Endothelial cell of umbilical vein (primary cell): ENCODE results near the gene ANXA2. TPM values are rescaled to one million over a fixed set of nuclear protein-coding genes. Genes with fewer than 3 reads are reported as not detected.

Experiments
- BruUV-seq: library from RNA; stranded (reverse); fragments of 400-500 nt; replicated peaks from 2 replicates; lab custom pipeline; 2021; lab: Mats Ljungman, UMichigan
- CTCF ChIA-PET: fragments of 300-600, 350-600 bp; sonication (Branson Sonifier 250); formaldehyde crosslinking; loops from one replicate; lab custom pipeline; 2021; ENCODE audit warnings: antibody characterized with exemption, inconsistent platforms; lab: Charles Lee
- POLR2A ChIA-PET: fragments of 300-600, 350-600 bp; sonication (Branson Sonifier 250); formaldehyde crosslinking; loops from one replicate; lab custom pipeline; 2021; ENCODE audit warnings: antibody characterized with exemption, inconsistent platforms; lab: Charles Lee
- DNase-seq: peaks from one replicate; pipeline ENCODE4 v3.0.0-alpha.2; 2011; ENCODE audit warnings: low read depth, low spot score
- FAIRE-seq: peaks from 2 replicates; lab custom pipeline; 2011; peaks lifted over from hg19 to GRCh38; lab: Jason Lieb, UNC
- H2AFZ ChIP-seq: 2 replicates; pipeline ENCODE4 v1.6.0; 2012; ENCODE audit warnings: low read depth, low read length, control low read depth, inconsistent platforms
- H3K27ac ChIP-seq: 2 replicates; pipeline ENCODE4 v1.5.1; 2011; ENCODE audit warnings: low read depth, mild to moderate bottlenecking, control low read depth, low read length, moderate library complexity; ENCODE audit not compliant: insufficient read depth
- H3K27me3 ChIP-seq, 2 experiments: 2 replicates each; pipeline versions ENCODE4 v1.6.0 to v1.6.1; 2011; ENCODE audit warnings: low read length in 2 of 2, mixed read lengths in 1 of 2; ENCODE audit not compliant: control insufficient read depth in 2 of 2, insufficient read depth in 2 of 2
- H3K36me3 ChIP-seq, 2 experiments: 2 replicates in 1 of 2; 3 replicates in 1 of 2; pipeline ENCODE4 v1.5.1; 2011; ENCODE audit warnings: low read length in 2 of 2, mild to moderate bottlenecking in 1 of 2, moderate library complexity in 1 of 2; ENCODE audit not compliant: control insufficient read depth in 2 of 2, insufficient read depth in 2 of 2; ENCODE audit errors: extremely low read depth in 1 of 2
- H3K4me1 ChIP-seq: 3 replicates; pipeline ENCODE4 v1.5.1; 2011; ENCODE audit warnings: mild to moderate bottlenecking, low read length; ENCODE audit not compliant: control insufficient read depth, insufficient read depth; ENCODE audit errors: extremely low read depth
- H3K4me2 ChIP-seq: 2 replicates; pipeline ENCODE4 v1.6.1; 2011; ENCODE audit warnings: low read length, control low read depth, mixed read lengths; ENCODE audit not compliant: insufficient read depth
- H3K4me3 ChIP-seq, 3 experiments: fragments of 200-600 bp in 1 of 3; sonication (generic), shearing (Covaris generic) in 1 of 3; replicated peaks in 1 of 3; 2 replicates each; pipeline ENCODE4 v1.5.1; 2011 to 2016; ENCODE audit warnings: control low read depth in 3 of 3, low read length in 3 of 3, mild to moderate bottlenecking in 2 of 3, inconsistent platforms in 1 of 3, low read depth in 1 of 3, moderate library complexity in 1 of 3; ENCODE audit not compliant: insufficient read depth in 1 of 3
- H3K79me2 ChIP-seq: 2 replicates; pipeline ENCODE4 v1.6.0; 2012; ENCODE audit warnings: low read length, inconsistent platforms; ENCODE audit not compliant: control insufficient read depth, insufficient read depth
- H3K9ac ChIP-seq: replicated peaks from 2 replicates; pipeline ENCODE3; 2011; ENCODE audit warnings: low read length, control low read depth; ENCODE audit not compliant: insufficient read depth; ENCODE audit errors: extremely low read depth
- H3K9me1 ChIP-seq: replicated peaks from 3 replicates; pipeline ENCODE4 v1.6.0; 2011; ENCODE audit warnings: mild to moderate bottlenecking, low read length; ENCODE audit not compliant: control insufficient read depth, insufficient read depth; ENCODE audit errors: extremely low read depth
- H3K9me3 ChIP-seq: replicated peaks from 2 replicates; pipeline ENCODE4 v1.5.1; 2012; ENCODE audit warnings: low read length, inconsistent platforms; ENCODE audit not compliant: control insufficient read depth, insufficient read depth
- H4K20me1 ChIP-seq: replicated peaks from 2 replicates; pipeline ENCODE3; 2011; ENCODE audit warnings: mild to moderate bottlenecking, low read length; ENCODE audit not compliant: control insufficient read depth, insufficient read depth; ENCODE audit errors: extremely low read depth
- EZH2 ChIP-seq: IDR thresholded peaks from 2 replicates; pipeline ENCODE4 v1.6.1; 2012; ENCODE audit warnings: borderline replicate concordance, low read depth, mild to moderate bottlenecking, moderate library complexity, low read length, inconsistent platforms; ENCODE audit not compliant: severe bottlenecking
- FOS ChIP-seq: IDR thresholded peaks from 2 replicates; pipeline ENCODE4 v1.6.1; 2011; ENCODE audit warnings: mild to moderate bottlenecking, low read length, moderate library complexity, borderline replicate concordance; ENCODE audit not compliant: insufficient read depth
- GATA2 ChIP-seq: IDR thresholded peaks from 2 replicates; pipeline ENCODE4 v1.7.0; 2011; ENCODE audit warnings: low read depth, mild to moderate bottlenecking, moderate library complexity, mixed read lengths, low read length; ENCODE audit not compliant: insufficient read length, insufficient read depth
- JUN ChIP-seq: IDR thresholded peaks from 2 replicates; pipeline ENCODE4 v1.6.1; 2011; ENCODE audit warnings: borderline replicate concordance, low read depth; ENCODE audit not compliant: insufficient read length, insufficient read depth
- POLR2A ChIP-seq: IDR thresholded peaks from 2 replicates; pipeline ENCODE4 v1.6.1; 2012; ENCODE audit warnings: low read depth, mild to moderate bottlenecking, control low read depth, low read length
- POLR2AphosphoS5 ChIP-seq: IDR thresholded peaks from 2 replicates; pipeline ENCODE4 v1.6.1; 2012; ENCODE audit warnings: low read depth, mild to moderate bottlenecking, control low read depth, low read length, moderate library complexity; ENCODE audit not compliant: insufficient read depth
- dilution Hi-C: fragments of 300-500 bp; cut with MboI; formaldehyde crosslinking; loops from one replicate; pipeline ENCODE4 v1.15.0; 2019; ENCODE audit warnings: low sequenced_read_pairs; ENCODE audit not compliant: extremely low pct_ligation_motif_present
- intact Hi-C: fragments of 100-400 bp; cut with micrococcal nuclease; formaldehyde crosslinking; loops from one replicate; pipeline ENCODE4 v1.10.0; 2022
- polyA plus RNA-seq, 4 experiments: library from polyadenylated mRNA; depleted of rRNA in 3 of 4; stranded (reverse) in 3 of 4; unstranded in 1 of 4; fragments of >200 nt; gene quantifications; 2 replicates each; pipeline versions ENCODE4 v1.2.1 to v1.2.3, GENCODE V29; 2011 to 2012; ENCODE audit warnings: missing spikeins in 1 of 4
- total RNA-seq: library from RNA; stranded (reverse); gene quantifications from 2 replicates; pipeline ENCODE4 v1.2.3, GENCODE V29; 2021
- TF ChIP-seq, protein P1 (sequence below): IDR thresholded peaks from 2 replicates; pipeline ENCODE4 v1.6.1; 2011; ENCODE audit not compliant: insufficient read depth, insufficient read length

ANXA2 gene
- total and polyA plus RNA-seq, 2 donors (not counting 3 experiments of a cell fraction or from before 2014, with no cell fraction given) = 2,725 to 3,299 TPM

DNA sequence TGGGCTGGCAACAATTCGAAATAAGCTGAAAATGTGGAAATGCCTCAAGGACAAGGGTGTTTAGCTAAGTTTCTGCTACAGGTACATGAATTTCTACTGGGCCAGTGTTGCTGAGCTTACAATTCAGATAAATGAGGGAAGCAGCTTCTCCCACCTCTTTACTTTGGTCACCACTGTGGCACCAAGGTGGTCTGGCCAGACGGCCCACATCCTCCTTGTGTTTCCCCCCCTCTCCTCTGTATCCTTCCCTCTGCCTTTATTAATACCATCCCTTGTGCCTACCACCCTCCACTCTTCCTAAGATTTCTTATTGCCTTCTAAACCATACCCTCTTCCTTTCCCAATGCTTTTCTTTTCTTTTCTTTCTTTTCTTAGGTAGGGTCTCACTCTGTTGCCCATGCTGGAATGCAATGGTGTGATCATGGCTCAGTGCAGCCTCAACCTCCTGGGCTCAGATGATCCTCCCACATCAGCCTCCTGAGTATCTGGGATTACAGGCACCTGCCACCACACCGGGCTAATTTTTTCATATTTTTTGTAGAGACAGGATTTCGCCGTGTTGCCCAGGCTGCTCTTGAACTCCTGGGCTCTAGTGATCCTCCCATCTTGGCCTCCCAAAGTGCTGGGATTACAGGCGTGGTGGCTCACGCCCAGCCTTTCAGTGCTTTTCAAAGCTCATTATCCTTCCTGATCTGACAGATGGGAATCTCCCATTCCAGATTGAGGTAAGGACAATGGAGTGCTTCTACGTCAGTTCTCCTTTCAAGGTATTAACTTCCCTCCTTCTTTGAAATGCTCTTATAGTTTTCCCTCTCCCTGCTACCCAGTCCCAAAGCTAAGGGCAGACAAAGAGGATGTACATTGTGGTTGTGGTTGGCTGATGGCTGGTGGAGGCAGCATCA, 14.8 kb downstream of the ANXA2 start:
- Histone ChIP-seq H3K79me2 (peaks cover 94% of the 10 kb centered on the region), H3K4me1 (peaks cover 79% of the 10 kb centered on the region), H3K9ac (no peak overlapping the region), H3K9me1 (no peaks in the 10 kb centered on the region), H3K4me2 (no peak overlapping the region), H2AFZ (no peak overlapping the region), H3K27me3 (no peaks in the 10 kb centered on the region), H3K36me3 (peaks cover 26 to 45% of the 10 kb centered on the region in 2 experiments), H4K20me1 (peaks cover 21% of the 10 kb centered on the region), H3K9me3 (no peaks in the 10 kb centered on the region), H3K4me3 (no peak overlapping the region), H3K27ac (peak overlapping the region; percentile 11)
- FAIRE-seq (no peak), DNase-seq (no peak)
- ChIA-PET POLR2A (interaction anchor here (0.7 to 0.8 kb wide), 2 partner anchors 8 to 20 kb away, joined by 3 read pairs; no protein-coding TSS in a partner anchor), CTCF (interaction anchor here (1.1 to 2.3 kb wide), 4 partner anchors 12 to 62 kb away, joined by 3 to 10 read pairs (median 6); no protein-coding TSS in a partner anchor)
- dilution Hi-C loops (no loop called here), intact Hi-C loops (no loop called here)
- TF ChIP-seq JUN (no peak), EZH2 (no peak), POLR2A (peak; percentile 47), GATA2 (no peak), FOS (no peak), POLR2AphosphoS5 (peak; percentile 29)
- TF ChIP-seq, protein P1, sequence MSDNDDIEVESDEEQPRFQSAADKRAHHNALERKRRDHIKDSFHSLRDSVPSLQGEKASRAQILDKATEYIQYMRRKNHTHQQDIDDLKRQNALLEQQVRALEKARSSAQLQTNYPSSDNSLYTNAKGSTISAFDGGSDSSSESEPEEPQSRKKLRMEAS = no peak
- no TSS peak for BruUV-seq
